GM12864 (cell line): ENCODE results near the gene HRH2.
"Not testable (repeated sequence)": the region's sequence is repeated elsewhere in the genome, so short reads cannot be mapped to it uniquely, and the experiment has no call there.

Experiments used
- DNase-seq: peaks from one replicate; pipeline ENCODE4 v3.0.0-alpha.2; 2011; ENCODE audit warnings: low read depth
- H3K4me3 ChIP-seq: 2 replicates; pipeline ENCODE4 v1.5.1; 2011; ENCODE audit warnings: mild to moderate bottlenecking, low read depth, low read length, control low read depth
- CTCF ChIP-seq: IDR thresholded peaks from 2 replicates; pipeline ENCODE4 v1.5.1; 2011; ENCODE audit warnings: low read depth, mild to moderate bottlenecking, moderate library complexity, low read length, control low read depth, inconsistent platforms; ENCODE audit errors: missing control alignments

HRH2 gene

GRCh38 chr5:175712681-175713085 lies 54.8 kb downstream of the HRH2 start:
- TF ChIP-seq CTCF, result no peak
- no peak for DNase-seq
- H3K4me3 ChIP-seq, result no peak overlapping the region

GRCh38 chr5:175713930-175714329 lies 56.1 kb downstream of the HRH2 start:
- no peak overlapping the region for H3K4me3 ChIP-seq
- no peak for TF ChIP-seq CTCF
- no peak for DNase-seq

GRCh38 chr5:175714479-175715085 lies 56.7 kb downstream of the HRH2 start:
- TF ChIP-seq CTCF, result no peak
- H3K4me3 ChIP-seq, result no peak overlapping the region
- DNase-seq, result no peak

GRCh38 chr5:175715627-175716522 lies 58.0 kb downstream of the HRH2 start:
- H3K4me3 ChIP-seq, result no peak overlapping the region
- no peak for TF ChIP-seq CTCF
- DNase-seq, result no peak

GRCh38 chr5:175717837-175718236 lies 60.0 kb downstream of the HRH2 start:
- TF ChIP-seq CTCF, result no peak
- no peak overlapping the region for H3K4me3 ChIP-seq

DNA sequence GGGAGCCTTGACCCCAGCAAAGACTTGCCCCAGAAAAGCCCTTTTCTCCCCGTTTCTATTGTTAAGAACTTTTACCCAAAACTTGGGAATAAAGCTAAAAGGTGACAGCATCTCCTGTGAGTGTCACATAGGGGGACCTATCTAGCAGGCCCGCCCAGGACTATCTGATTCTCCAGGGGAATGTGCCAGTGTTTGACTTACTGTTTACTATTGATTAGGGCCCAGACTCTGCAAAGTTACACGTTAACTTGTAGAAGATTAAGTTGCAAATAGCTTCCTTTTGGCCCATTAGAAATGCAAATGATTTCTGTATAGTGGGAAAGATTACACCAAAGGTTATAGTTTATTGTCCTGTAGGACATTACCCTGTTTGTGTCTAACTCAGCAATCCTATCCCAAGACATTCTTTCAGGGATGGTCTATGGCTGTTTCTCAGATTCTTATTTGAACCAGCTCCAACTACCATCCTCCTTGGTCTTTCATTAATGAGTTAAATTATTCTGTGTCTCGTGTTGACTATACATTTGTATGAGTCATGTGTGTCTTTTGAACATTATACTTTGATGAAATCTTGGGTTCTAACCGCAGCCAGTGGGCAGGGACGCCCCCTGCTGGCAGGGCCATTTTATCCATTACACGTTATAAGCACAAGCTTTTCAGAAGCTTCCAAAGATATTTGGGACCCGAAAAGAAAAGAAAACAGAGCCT lies 60.7 kb downstream of the HRH2 start:
- no peak for DNase-seq
- peak; percentile 32 for TF ChIP-seq CTCF
- H3K4me3 ChIP-seq, result no peak overlapping the region

More at GRCh38 chr5:175717837-175718236, 60.0 kb downstream of the HRH2 start:
- no peak for DNase-seq

- DNase-seq, H3K4me3 ChIP-seq: not testable (repeated sequence)
These were observed 61.2 kb downstream of the HRH2 start for GRCh38 chr5:175719109-175719432.
